Measurements from ENCODE around the gene CIB2.

The CIB2 gene

GRCh38 chr15:78105476-78106241 is 25.6 kb downstream of the CIB2 start:
- no peak for DNase-seq

- no peak for DNase-seq
Observed at GRCh38 chr15:78104566-78105475, 26.4 kb downstream of the CIB2 start.

GRCh38 chr15:78104119-78104479 is 27.1 kb downstream of the CIB2 start:
- DNase-seq: no peak

- DNase-seq: peak; percentile 65
Observed at GRCh38 chr15:78103406-78104118, 27.7 kb downstream of the CIB2 start.

GRCh38 chr15:78102741-78103140 is 28.5 kb downstream of the CIB2 start:
- DNase-seq: no peak

GRCh38 chr15:78102211-78102610 is 29.0 kb downstream of the CIB2 start:
- DNase-seq: no peak

- no peak for DNase-seq
Observed at GRCh38 chr15:78101423-78102105, 29.7 kb downstream of the CIB2 start.

GRCh38 chr15:78100886-78101285 is 30.4 kb downstream of the CIB2 start:
- DNase-seq: no peak

GRCh38 chr15:78098131-78098755 is 33.0 kb downstream of the CIB2 start:
- DNase-seq: no peak

- DNase-seq: no peak
Observed at GRCh38 chr15:78097667-78098066, 33.6 kb downstream of the CIB2 start.

GRCh38 chr15:78093242-78094020 is 37.8 kb downstream of the CIB2 start:
- DNase-seq: no peak

- DNase-seq: peak; percentile 65
Observed at GRCh38 chr15:78092261-78093041, 38.8 kb downstream of the CIB2 start, which contains the start of gene SH2D7. SH2D7 (plus strand) TSS chr15:78092561; CDS start chr15:78092585, 24 bp downstream.

GRCh38 chr15:78090422-78091063 is 40.7 kb downstream of the CIB2 start:
- peak; percentile 41 for DNase-seq

- DNase-seq: no peak
Observed at GRCh38 chr15:78088773-78089080, 42.5 kb downstream of the CIB2 start.

GRCh38 chr15:78087951-78088772 is 43.1 kb downstream of the CIB2 start:
- no peak for DNase-seq

GRCh38 chr15:78085928-78086327 is 45.3 kb downstream of the CIB2 start:
- no peak for DNase-seq

- DNase-seq: no peak
Observed at GRCh38 chr15:78084449-78084750, 46.8 kb downstream of the CIB2 start.

GRCh38 chr15:78083687-78084448 is 47.4 kb downstream of the CIB2 start:
- no peak for DNase-seq

- DNase-seq: no peak
Observed at GRCh38 chr15:78083186-78083585, 48.1 kb downstream of the CIB2 start.

All from hematopoietic multipotent progenitor cell treated with erythropoietin and hydrocortisone succinate and interleukin-3 and kit ligand, for 4 days (in vitro differentiated cells).